ENCODE data around the gene CLDN7.

CLDN7 gene

GRCh38 chr17:7260651-7261378 lies 1.5 kb downstream of the CLDN7 start:
- Histone ChIP-seq H3K79me2 (ENCODE audit: low read length) (no peaks in the 10 kb centered on the region), H4K20me1 (ENCODE audit: insufficient read depth, low read length) (no peaks in the 10 kb centered on the region), H3K36me3 (replicated peaks; ENCODE audit: low read depth, low read length) (no peaks in the 10 kb centered on the region), H3K9ac (ENCODE audit: low read length) (no peak overlapping the region), H3K27me3 (ENCODE audit: low read depth, low read length) (no peaks in the 10 kb centered on the region), H3K4me3 (ENCODE audit: low read length) (no peak overlapping the region), H3K4me1 (ENCODE audit: low read length) (0 out of 2 replicates have a peak, but pooled peaks cover 2% of the 10 kb centered on the region), H3K9me3 (ENCODE audit: insufficient read depth, low read length) (no peaks in the 10 kb centered on the region), H2AFZ (ENCODE audit: low read depth, low read length) (no peak overlapping the region), H3K4me2 (ENCODE audit: low read length) (no peak overlapping the region), H3K27ac (ENCODE audit: low read length) (no peak overlapping the region)
- TF ChIP-seq EZH2phosphoT487 (IDR thresholded peaks at IDR 0.05; ENCODE audit: low read depth): no peak
- TF ChIP-seq, protein P1, sequence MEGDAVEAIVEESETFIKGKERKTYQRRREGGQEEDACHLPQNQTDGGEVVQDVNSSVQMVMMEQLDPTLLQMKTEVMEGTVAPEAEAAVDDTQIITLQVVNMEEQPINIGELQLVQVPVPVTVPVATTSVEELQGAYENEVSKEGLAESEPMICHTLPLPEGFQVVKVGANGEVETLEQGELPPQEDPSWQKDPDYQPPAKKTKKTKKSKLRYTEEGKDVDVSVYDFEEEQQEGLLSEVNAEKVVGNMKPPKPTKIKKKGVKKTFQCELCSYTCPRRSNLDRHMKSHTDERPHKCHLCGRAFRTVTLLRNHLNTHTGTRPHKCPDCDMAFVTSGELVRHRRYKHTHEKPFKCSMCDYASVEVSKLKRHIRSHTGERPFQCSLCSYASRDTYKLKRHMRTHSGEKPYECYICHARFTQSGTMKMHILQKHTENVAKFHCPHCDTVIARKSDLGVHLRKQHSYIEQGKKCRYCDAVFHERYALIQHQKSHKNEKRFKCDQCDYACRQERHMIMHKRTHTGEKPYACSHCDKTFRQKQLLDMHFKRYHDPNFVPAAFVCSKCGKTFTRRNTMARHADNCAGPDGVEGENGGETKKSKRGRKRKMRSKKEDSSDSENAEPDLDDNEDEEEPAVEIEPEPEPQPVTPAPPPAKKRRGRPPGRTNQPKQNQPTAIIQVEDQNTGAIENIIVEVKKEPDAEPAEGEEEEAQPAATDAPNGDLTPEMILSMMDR (IDR thresholded peaks at IDR 0.05; ENCODE audit: low read depth, low read length): no peak

GRCh38 chr17:7260151-7260550 lies 2.1 kb downstream of the CLDN7 start:
- Histone ChIP-seq H3K9me3 (ENCODE audit: insufficient read depth, low read length) (no peaks in the 10 kb centered on the region), H3K4me3 (ENCODE audit: low read length) (no peak overlapping the region), H3K79me2 (ENCODE audit: low read length) (no peaks in the 10 kb centered on the region), H2AFZ (ENCODE audit: low read depth, low read length) (no peak overlapping the region), H3K27ac (ENCODE audit: low read length) (no peak overlapping the region), H3K36me3 (replicated peaks; ENCODE audit: low read depth, low read length) (peaks cover 2% of the 10 kb centered on the region), H3K4me1 (ENCODE audit: low read length) (0 out of 2 replicates have a peak, but pooled peaks cover 2% of the 10 kb centered on the region), H3K9ac (ENCODE audit: low read length) (no peak overlapping the region), H4K20me1 (ENCODE audit: insufficient read depth, low read length) (no peaks in the 10 kb centered on the region), H3K27me3 (ENCODE audit: low read depth, low read length) (no peaks in the 10 kb centered on the region), H3K4me2 (ENCODE audit: low read length) (no peak overlapping the region)
- TF ChIP-seq, protein P1 (IDR thresholded peaks at IDR 0.05; ENCODE audit: low read depth, low read length): no peak
- TF ChIP-seq EZH2phosphoT487 (IDR thresholded peaks at IDR 0.05; ENCODE audit: low read depth): no peak

GRCh38 chr17:7259555-7259889 lies 2.8 kb downstream of the CLDN7 start:
- no peak for TF ChIP-seq EZH2phosphoT487 (IDR thresholded peaks at IDR 0.05; ENCODE audit: low read depth)
- TF ChIP-seq, protein P1 (IDR thresholded peaks at IDR 0.05; ENCODE audit: low read depth, low read length): no peak
- no peak overlapping the region for H2AFZ ChIP-seq (ENCODE audit: low read depth, low read length)
- no peaks in the 10 kb centered on the region for H3K9me3 ChIP-seq (ENCODE audit: insufficient read depth, low read length)
- no peak overlapping the region for H3K4me3 ChIP-seq (ENCODE audit: low read length)
- 0 out of 2 replicates have a peak, but pooled peaks cover 2% of the 10 kb centered on the region for H3K4me1 ChIP-seq (ENCODE audit: low read length)
- no peaks in the 10 kb centered on the region for H3K27me3 ChIP-seq (ENCODE audit: low read depth, low read length)
- H3K4me2 ChIP-seq (ENCODE audit: low read length): no peak overlapping the region
- H3K27ac ChIP-seq (ENCODE audit: low read length): no peak overlapping the region
- H4K20me1 ChIP-seq (ENCODE audit: insufficient read depth, low read length): no peaks in the 10 kb centered on the region
- no peak overlapping the region for H3K9ac ChIP-seq (ENCODE audit: low read length)
- no peaks in the 10 kb centered on the region for H3K79me2 ChIP-seq (ENCODE audit: low read length)
- H3K36me3 ChIP-seq (replicated peaks; ENCODE audit: low read depth, low read length): peaks cover 7% of the 10 kb centered on the region

- Histone ChIP-seq H3K79me2 (ENCODE audit: low read length) (no peaks in the 10 kb centered on the region), H3K4me1 (ENCODE audit: low read length) (0 out of 2 replicates have a peak, but pooled peaks cover 2% of the 10 kb centered on the region), H2AFZ (ENCODE audit: low read depth, low read length) (no peak overlapping the region), H3K36me3 (replicated peaks; ENCODE audit: low read depth, low read length) (peaks cover 13% of the 10 kb centered on the region), H3K9ac (ENCODE audit: low read length) (no peak overlapping the region), H3K9me3 (ENCODE audit: insufficient read depth, low read length) (no peaks in the 10 kb centered on the region), H4K20me1 (ENCODE audit: insufficient read depth, low read length) (no peaks in the 10 kb centered on the region), H3K4me3 (ENCODE audit: low read length) (no peak overlapping the region), H3K27ac (ENCODE audit: low read length) (no peak overlapping the region), H3K27me3 (ENCODE audit: low read depth, low read length) (no peaks in the 10 kb centered on the region), H3K4me2 (ENCODE audit: low read length) (no peak overlapping the region)
- TF ChIP-seq EZH2phosphoT487 (IDR thresholded peaks at IDR 0.05; ENCODE audit: low read depth): no peak
- TF ChIP-seq, protein P1 (IDR thresholded peaks at IDR 0.05; ENCODE audit: low read depth, low read length): no peak
These were observed 3.3 kb downstream of the CLDN7 start for GRCh38 chr17:7258731-7259554.
